Upper lobe of left lung (tissue), 4 donors: ENCODE results near the gene KRT78.

Experiments used
- EP300 ChIP-seq, 4 donors: sonication (generic); formaldehyde crosslinking; IDR thresholded peaks; one replicate each; pipeline ENCODE4 v1.5.1; 2017; ENCODE audit warnings: antibody characterized with exemption in 4 of 4, control low read depth in 2 of 4
- POLR2A ChIP-seq, 4 donors: fragments of 450-650 bp; IDR thresholded peaks; one replicate each; pipeline ENCODE4 v1.5.1; 2016 to 2017; ENCODE audit warnings: antibody characterized with exemption in 4 of 4, mild to moderate bottlenecking in 2 of 4
- POLR2AphosphoS5 ChIP-seq, 2 donors: sonication (generic); formaldehyde crosslinking; IDR thresholded peaks; one replicate each; pipeline ENCODE4 v1.5.1; 2017; ENCODE audit warnings: antibody characterized with exemption in 2 of 2
- TF ChIP-seq, protein P1 (sequence below), 6 experiments: fragments of 450-650 bp in 4 of 6; fragments of 200-600 bp in 2 of 6; sonication (generic) in 2 of 6; IDR thresholded peaks; one replicate each; pipeline ENCODE4 v1.5.1; 2016 to 2019; ENCODE audit warnings: antibody characterized with exemption in 6 of 6

DNA sequence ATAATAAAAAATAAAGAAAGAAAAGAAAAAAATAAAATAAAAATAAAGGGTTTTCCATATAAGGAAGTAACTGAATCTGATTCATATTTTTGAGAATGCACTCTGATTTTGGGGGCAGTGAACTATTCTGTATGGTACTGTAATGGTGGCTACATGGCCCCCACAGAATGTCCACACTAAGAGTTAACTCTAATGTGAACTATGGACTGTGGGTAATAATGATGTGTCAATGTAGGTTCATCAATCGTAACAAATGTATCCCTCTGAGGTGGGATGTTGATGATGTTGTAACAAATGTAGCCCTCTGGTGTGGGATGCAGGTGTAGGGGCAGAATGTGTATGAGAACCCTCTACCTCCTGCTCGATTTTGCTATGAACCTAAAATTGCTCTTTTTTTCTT lies 42.2 kb upstream of the KRT78 start:
- TF ChIP-seq, protein P1, sequence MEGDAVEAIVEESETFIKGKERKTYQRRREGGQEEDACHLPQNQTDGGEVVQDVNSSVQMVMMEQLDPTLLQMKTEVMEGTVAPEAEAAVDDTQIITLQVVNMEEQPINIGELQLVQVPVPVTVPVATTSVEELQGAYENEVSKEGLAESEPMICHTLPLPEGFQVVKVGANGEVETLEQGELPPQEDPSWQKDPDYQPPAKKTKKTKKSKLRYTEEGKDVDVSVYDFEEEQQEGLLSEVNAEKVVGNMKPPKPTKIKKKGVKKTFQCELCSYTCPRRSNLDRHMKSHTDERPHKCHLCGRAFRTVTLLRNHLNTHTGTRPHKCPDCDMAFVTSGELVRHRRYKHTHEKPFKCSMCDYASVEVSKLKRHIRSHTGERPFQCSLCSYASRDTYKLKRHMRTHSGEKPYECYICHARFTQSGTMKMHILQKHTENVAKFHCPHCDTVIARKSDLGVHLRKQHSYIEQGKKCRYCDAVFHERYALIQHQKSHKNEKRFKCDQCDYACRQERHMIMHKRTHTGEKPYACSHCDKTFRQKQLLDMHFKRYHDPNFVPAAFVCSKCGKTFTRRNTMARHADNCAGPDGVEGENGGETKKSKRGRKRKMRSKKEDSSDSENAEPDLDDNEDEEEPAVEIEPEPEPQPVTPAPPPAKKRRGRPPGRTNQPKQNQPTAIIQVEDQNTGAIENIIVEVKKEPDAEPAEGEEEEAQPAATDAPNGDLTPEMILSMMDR (IDR thresholded peaks at IDR 0.05): no peak
- TF ChIP-seq POLR2A (IDR thresholded peaks at IDR 0.05) (no peak), EP300 (IDR thresholded peaks at IDR 0.05) (no peak), POLR2AphosphoS5 (IDR thresholded peaks at IDR 0.05) (no peak)
